Suprapubic skin (tissue), 4 donors: ENCODE measurements around the gene SCN4A. TPM values are rescaled to one million over a fixed set of nuclear protein-coding genes. Genes with fewer than 3 reads are reported as not detected.
A peak's percentile ranks its signal among the peaks of the same experiment; 100 is the strongest.

Experiments
- DNase-seq, 2 donors: peaks; one replicate each; pipeline ENCODE4 v3.0.0-alpha.2; 2019; ENCODE audit warnings: low spot score in 2 of 2
- H3K27ac ChIP-seq: fragments of 200-600 bp; sonication (generic); one replicate; pipeline ENCODE4 v1.5.1; 2019
- H3K27me3 ChIP-seq: fragments of 200-600 bp; sonication (generic); one replicate; pipeline ENCODE4 v1.5.1; 2019
- H3K36me3 ChIP-seq: fragments of 200-600 bp; sonication (generic); one replicate; pipeline ENCODE4 v1.5.1; 2019
- H3K4me1 ChIP-seq: fragments of 200-600 bp; sonication (generic); one replicate; pipeline ENCODE4 v1.5.1; 2019
- H3K4me3 ChIP-seq: fragments of 200-600 bp; sonication (generic); one replicate; pipeline ENCODE4 v1.5.1; 2019; ENCODE audit warnings: mild to moderate bottlenecking
- H3K9me3 ChIP-seq: fragments of 200-600 bp; sonication (generic); one replicate; pipeline ENCODE4 v1.5.1; 2019
- CTCF ChIP-seq, 2 donors: fragments of 200-600 bp in 1 of 2; fragments of 450-650 bp in 1 of 2; sonication (generic) in 1 of 2; IDR thresholded peaks; one replicate each; pipeline ENCODE4 v1.5.1; 2016 to 2019; ENCODE audit warnings: antibody characterized with exemption in 2 of 2, mild to moderate bottlenecking in 1 of 2, moderate library complexity in 1 of 2
- EP300 ChIP-seq: sonication (generic); formaldehyde crosslinking; IDR thresholded peaks from one replicate; pipeline ENCODE4 v1.6.1; 2017; ENCODE audit warnings: antibody characterized with exemption
- POLR2A ChIP-seq, 2 donors: fragments of 450-650 bp; IDR thresholded peaks; one replicate each; pipeline ENCODE4 v1.6.1; 2017; ENCODE audit warnings: antibody characterized with exemption in 2 of 2, mild to moderate bottlenecking in 2 of 2, moderate library complexity in 2 of 2
- POLR2AphosphoS5 ChIP-seq, 3 donors: sonication (generic); formaldehyde crosslinking; IDR thresholded peaks; one replicate each; pipeline ENCODE4 v1.6.1; 2017; ENCODE audit warnings: antibody characterized with exemption in 3 of 3
- WGBS: methylation state at CpG from one replicate; pipeline ENCODE4 v1.1.5; 2018; 5-methylcytosine and 5-hydroxymethylcytosine counted together
- total RNA-seq, 4 donors: library from RNA; depleted of rRNA; stranded (reverse); fragments of >200 nt; gene quantifications; one replicate each; pipeline ENCODE4 v1.1.0, GENCODE V29; 2016

The SCN4A gene
- total RNA-seq, 4 donors from 2014 or later = 0.45 to 4.5 (median 1.6) TPM

- TF ChIP-seq POLR2AphosphoS5 (IDR thresholded peaks at IDR 0.05) (no peak), POLR2A (IDR thresholded peaks at IDR 0.05) (no peak), EP300 (no peak), CTCF (IDR thresholded peaks at IDR 0.05) (no peak)
- Histone ChIP-seq H3K27me3 (no peaks in the 10 kb centered on the region), H3K4me1 (peaks cover 20% of the 10 kb centered on the region), H3K36me3 (no peaks in the 10 kb centered on the region), H3K9me3 (no peaks in the 10 kb centered on the region), H3K27ac (no peak overlapping the region), H3K4me3 (no peak overlapping the region)
- 90% methylated on average over 4 of the region's 4 CpGs for WGBS
- no peak for DNase-seq
Observed at GRCh38 chr17:63932721-63933120, 40.0 kb downstream of the SCN4A start.

- Histone ChIP-seq H3K27me3 (no peaks in the 10 kb centered on the region), H3K9me3 (no peaks in the 10 kb centered on the region), H3K36me3 (no peaks in the 10 kb centered on the region), H3K4me1 (peaks cover 20% of the 10 kb centered on the region), H3K27ac (peak within 1 kb of the TSS; percentile 34), H3K4me3 (peak within 1 kb of the TSS; percentile 8)
- whole genome bisulfite sequencing = 78% methylated on average over 13 of the region's 19 CpGs
- DNase-seq = no peak
- no peak for TF ChIP-seq POLR2AphosphoS5 (IDR thresholded peaks at IDR 0.05)
- no peak for TF ChIP-seq EP300
Observed at GRCh38 chr17:63931981-63932561, 40.6 kb downstream of the SCN4A start, which contains the start of gene CD79B. Gene CD79B (minus strand): TSS chr17:63932331. CDS start chr17:63932261, 70 bp downstream.

GRCh38 chr17:63930951-63931575 is 41.7 kb downstream of the SCN4A start:
- WGBS = 77% methylated on average over 9 of the region's 16 CpGs
- Histone ChIP-seq H3K9me3 (no peaks in the 10 kb centered on the region), H3K27me3 (no peaks in the 10 kb centered on the region), H3K27ac (peak overlapping the region; percentile 34), H3K4me1 (peaks cover 20% of the 10 kb centered on the region), H3K36me3 (no peaks in the 10 kb centered on the region), H3K4me3 (peak overlapping the region; percentile 8)
- TF ChIP-seq POLR2A (IDR thresholded peaks at IDR 0.05) (no peak), POLR2AphosphoS5 (IDR thresholded peaks at IDR 0.05) (no peak), CTCF (IDR thresholded peaks at IDR 0.05) (no peak), EP300 (no peak)
- DNase-seq = peak; percentile 80 to 86

- 47% methylated on average over 3 of the region's 24 CpGs for WGBS
- Histone ChIP-seq H3K9me3 (no peaks in the 10 kb centered on the region), H3K4me3 (peak overlapping the region; percentile 8), H3K27me3 (no peaks in the 10 kb centered on the region), H3K36me3 (no peaks in the 10 kb centered on the region), H3K27ac (peak overlapping the region; percentile 19), H3K4me1 (peaks cover 20% of the 10 kb centered on the region)
- DNase-seq = peak in 1 of 2 donors; percentile 78
- TF ChIP-seq POLR2AphosphoS5 (IDR thresholded peaks at IDR 0.05) (no peak), POLR2A (IDR thresholded peaks at IDR 0.05) (no peak), EP300 (no peak), CTCF (IDR thresholded peaks at IDR 0.05) (no peak)
Observed at GRCh38 chr17:63929860-63930766, 42.6 kb downstream of the SCN4A start.

- TF ChIP-seq POLR2AphosphoS5 (IDR thresholded peaks at IDR 0.05) = no peak
- no peak for TF ChIP-seq EP300
- no peak for TF ChIP-seq CTCF (IDR thresholded peaks at IDR 0.05)
- no peak for TF ChIP-seq POLR2A (IDR thresholded peaks at IDR 0.05)
- H3K27me3 ChIP-seq = no peaks in the 10 kb centered on the region
- H3K36me3 ChIP-seq = no peaks in the 10 kb centered on the region
- 98% methylated on average over 9 of the region's 10 CpGs for WGBS
- no peak overlapping the region for H3K4me3 ChIP-seq
- no peak overlapping the region for H3K27ac ChIP-seq
- no peaks in the 10 kb centered on the region for H3K9me3 ChIP-seq
- no peak for DNase-seq
- H3K4me1 ChIP-seq = peaks cover 20% of the 10 kb centered on the region
Observed at GRCh38 chr17:63928966-63929695, 43.6 kb downstream of the SCN4A start.
